ENCODE results near the gene ZMYND15.
A peak's percentile ranks its signal among the peaks of the same experiment; 100 is the strongest.

Gene ZMYND15

DNA sequence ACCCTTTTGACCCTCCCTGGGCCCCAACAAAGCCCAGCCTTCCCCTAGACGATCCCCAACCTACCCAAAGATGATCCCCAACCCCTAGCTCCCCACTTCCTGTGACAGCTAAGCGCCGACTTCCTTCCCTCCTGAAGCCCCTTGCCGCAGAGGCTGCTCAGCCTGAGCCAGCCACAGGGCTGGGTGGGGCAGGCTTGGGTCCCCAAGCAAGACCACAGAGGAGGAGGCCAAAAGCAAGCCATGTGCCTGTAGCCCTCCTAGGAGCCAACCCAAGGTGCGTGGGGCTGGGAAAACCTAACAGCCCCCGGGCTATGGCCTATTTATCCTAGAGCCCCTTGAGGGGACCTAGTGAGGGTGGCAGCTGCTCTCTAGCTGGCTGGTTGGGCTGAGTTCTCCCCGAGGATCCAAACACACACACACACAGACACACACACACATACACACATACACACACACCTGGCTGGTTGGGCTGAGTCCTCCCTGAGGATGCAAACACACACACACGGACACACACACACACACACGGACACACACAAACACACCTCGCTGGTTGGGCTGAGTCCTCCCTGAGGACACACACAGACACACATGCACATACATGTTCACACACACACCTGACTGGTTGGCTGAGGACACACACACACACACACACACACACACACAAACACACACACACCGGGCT, 24.4 kb upstream of the ZMYND15 start:
- CTCF ChIA-PET: interaction anchor here (1.6 to 2.4 kb wide), 2 partner anchors 10 to 17 kb away, joined by 9 to 11 read pairs; no protein-coding TSS in a partner anchor
- DNase-seq: peak; percentile 61 to 81 (median 75)
- peak overlapping the region in 1 of 2 experiments; percentile 23 for H3K27ac ChIP-seq (ENCODE audit: insufficient read depth in 1 of 2, low read depth in 1 of 2, low read length in 2 of 2, poor library complexity in 1 of 2, severe bottlenecking in 2 of 2)

DNA sequence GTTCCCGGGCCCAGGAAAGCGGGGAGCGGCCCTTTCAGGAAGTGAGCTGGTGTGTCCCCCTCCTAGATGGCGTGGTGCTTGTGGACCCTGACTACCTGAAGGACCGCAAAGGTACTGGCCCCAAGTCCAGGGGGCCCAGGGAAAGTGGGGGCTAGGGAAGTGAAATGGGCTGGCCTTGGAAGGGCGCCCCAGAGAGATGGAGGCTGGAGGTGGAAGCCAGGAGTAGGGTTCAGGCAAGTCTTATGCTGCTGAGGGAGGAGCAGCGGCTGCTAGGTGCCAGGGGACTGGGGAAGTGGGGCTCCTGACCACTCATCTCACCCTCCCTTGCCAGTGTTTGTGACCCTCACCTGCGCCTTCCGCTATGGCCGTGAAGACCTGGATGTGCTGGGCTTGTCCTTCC, 23.6 kb upstream of the ZMYND15 start:
- Histone ChIP-seq H3K4me3 (ENCODE audit: control insufficient read depth in 1 of 7, extremely low read depth in 1 of 7, insufficient read depth in 4 of 7, low read depth in 2 of 7, low read length in 6 of 7) (peak overlapping the region in 1 of 7 experiments; percentile 21), H3K27ac (ENCODE audit: insufficient read depth in 1 of 2, low read depth in 1 of 2, low read length in 2 of 2, poor library complexity in 1 of 2, severe bottlenecking in 2 of 2) (no peak overlapping the region), H3K9me3 (ENCODE audit: control extremely low read depth in 1 of 5, control insufficient read depth in 4 of 5, insufficient read depth in 2 of 5, low read depth in 1 of 5, low read length in 4 of 5) (no peaks in the 10 kb centered on the region), H3K27me3 (replicated peaks in 2 of 5; ENCODE audit: control insufficient read depth in 4 of 5, insufficient read depth in 5 of 5, low read length in 4 of 5) (no peaks in the 10 kb centered on the region), H3K4me1 (ENCODE audit: control extremely low read depth in 1 of 4, control insufficient read depth in 4 of 4, insufficient read depth in 4 of 4, low read length in 3 of 4) (peaks cover 9 to 64% (median 47%) of the 10 kb centered on the region in 4 experiments), H3K36me3 (ENCODE audit: control insufficient read depth in 4 of 4, insufficient read depth in 4 of 4, low read length in 3 of 4) (peaks cover 4 to 55% (median 41%) of the 10 kb centered on the region in 4 experiments)
- ChIA-PET POLR2A (no interaction called here), CTCF (interaction anchor here (0.8 to 1.6 kb wide), 2 partner anchors 10 to 74 kb away, joined by 3 to 9 read pairs; no protein-coding TSS in a partner anchor)
- DNase-seq: no peak
- 98% methylated on average over 9 of the region's 10 CpGs for WGBS (ENCODE audit: insufficient coverage)

More for the DNA sequence above, 24.4 kb upstream of the ZMYND15 start:
- Histone ChIP-seq H3K4me3 (ENCODE audit: control insufficient read depth in 1 of 7, extremely low read depth in 1 of 7, insufficient read depth in 4 of 7, low read depth in 2 of 7, low read length in 6 of 7) (peak overlapping the region in 6 of 7 experiments; percentile 8 to 64 (median 49)), H3K36me3 (ENCODE audit: control insufficient read depth in 4 of 4, insufficient read depth in 4 of 4, low read length in 3 of 4) (peaks cover 4 to 46% (median 34%) of the 10 kb centered on the region in 4 experiments), H3K9me3 (ENCODE audit: control extremely low read depth in 1 of 5, control insufficient read depth in 4 of 5, insufficient read depth in 2 of 5, low read depth in 1 of 5, low read length in 4 of 5) (no peaks in the 10 kb centered on the region), H3K27me3 (replicated peaks in 2 of 5; ENCODE audit: control insufficient read depth in 4 of 5, insufficient read depth in 5 of 5, low read length in 4 of 5) (no peaks in the 10 kb centered on the region), H3K4me1 (ENCODE audit: control extremely low read depth in 1 of 4, control insufficient read depth in 4 of 4, insufficient read depth in 4 of 4, low read length in 3 of 4) (peaks cover 9 to 68% (median 52%) of the 10 kb centered on the region in 4 experiments)
- POLR2A ChIA-PET: interaction anchor here (0.6 kb wide), 1 partner anchor 57 kb away, joined by 3 read pairs; no protein-coding TSS in a partner anchor
- WGBS (ENCODE audit: insufficient coverage): 4% methylated on average over 4 of the region's 11 CpGs

DNA sequence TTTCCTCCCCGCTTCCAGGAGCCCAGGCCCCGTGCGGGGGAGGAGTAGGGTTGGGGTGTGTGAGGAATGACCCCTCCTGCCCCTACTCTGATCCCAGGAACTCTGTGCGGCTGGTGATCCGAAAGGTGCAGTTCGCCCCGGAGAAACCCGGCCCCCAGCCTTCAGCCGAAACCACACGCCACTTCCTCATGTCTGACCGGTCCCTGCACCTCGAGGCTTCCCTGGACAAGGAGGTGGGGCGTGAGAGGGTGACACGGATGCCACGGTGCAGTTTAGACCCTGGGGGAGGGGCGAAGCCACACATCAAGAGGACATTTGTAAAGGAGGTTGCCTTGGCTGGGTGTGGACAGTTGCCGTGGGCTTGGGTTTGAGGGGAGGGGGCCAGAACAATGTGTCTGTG, 21.8 kb upstream of the ZMYND15 start:
- Histone ChIP-seq H3K4me1 (ENCODE audit: control extremely low read depth in 1 of 4, control insufficient read depth in 4 of 4, insufficient read depth in 4 of 4, low read length in 3 of 4) (peaks cover 2 to 47% (median 30%) of the 10 kb centered on the region in 4 experiments), H3K9me3 (ENCODE audit: control extremely low read depth in 1 of 5, control insufficient read depth in 4 of 5, insufficient read depth in 2 of 5, low read depth in 1 of 5, low read length in 4 of 5) (no peaks in the 10 kb centered on the region), H3K27me3 (replicated peaks in 2 of 5; ENCODE audit: control insufficient read depth in 4 of 5, insufficient read depth in 5 of 5, low read length in 4 of 5) (no peaks in the 10 kb centered on the region), H3K27ac (ENCODE audit: insufficient read depth in 1 of 2, low read depth in 1 of 2, low read length in 2 of 2, poor library complexity in 1 of 2, severe bottlenecking in 2 of 2) (no peak overlapping the region), H3K4me3 (ENCODE audit: control insufficient read depth in 1 of 7, extremely low read depth in 1 of 7, insufficient read depth in 4 of 7, low read depth in 2 of 7, low read length in 6 of 7) (no peak overlapping the region), H3K36me3 (ENCODE audit: control insufficient read depth in 4 of 4, insufficient read depth in 4 of 4, low read length in 3 of 4) (peaks cover 4 to 63% (median 46%) of the 10 kb centered on the region in 4 experiments)
- 97% methylated on average over 11 of the region's 17 CpGs for WGBS (ENCODE audit: insufficient coverage)
- no peak for DNase-seq
- POLR2A ChIA-PET: no interaction called here
- CTCF ChIA-PET: no interaction called here

DNA sequence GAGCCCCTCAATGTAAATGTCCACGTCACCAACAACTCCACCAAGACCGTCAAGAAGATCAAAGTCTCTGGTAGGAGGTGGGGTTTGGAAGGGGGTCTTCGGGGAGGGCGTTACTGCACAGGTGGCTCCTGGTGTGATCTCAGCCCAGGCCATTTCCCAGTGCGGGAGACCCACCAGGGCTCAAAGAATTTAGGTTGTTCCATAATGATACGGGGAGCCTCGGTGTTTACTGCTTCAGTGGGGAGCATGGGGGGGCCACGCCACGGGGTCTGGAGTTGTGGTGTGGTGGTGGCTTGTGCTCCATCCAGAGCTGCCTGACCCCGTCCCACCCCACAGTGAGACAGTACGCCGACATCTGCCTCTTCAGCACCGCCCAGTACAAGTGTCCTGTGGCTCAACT, 21.4 kb upstream of the ZMYND15 start:
- Histone ChIP-seq H3K27me3 (replicated peaks in 2 of 5; ENCODE audit: control insufficient read depth in 4 of 5, insufficient read depth in 5 of 5, low read length in 4 of 5) (no peaks in the 10 kb centered on the region), H3K4me3 (ENCODE audit: control insufficient read depth in 1 of 7, extremely low read depth in 1 of 7, insufficient read depth in 4 of 7, low read depth in 2 of 7, low read length in 6 of 7) (no peak overlapping the region), H3K36me3 (ENCODE audit: control insufficient read depth in 4 of 4, insufficient read depth in 4 of 4, low read length in 3 of 4) (peaks cover 4 to 63% (median 46%) of the 10 kb centered on the region in 4 experiments), H3K9me3 (ENCODE audit: control extremely low read depth in 1 of 5, control insufficient read depth in 4 of 5, insufficient read depth in 2 of 5, low read depth in 1 of 5, low read length in 4 of 5) (no peaks in the 10 kb centered on the region), H3K27ac (ENCODE audit: insufficient read depth in 1 of 2, low read depth in 1 of 2, low read length in 2 of 2, poor library complexity in 1 of 2, severe bottlenecking in 2 of 2) (no peak overlapping the region), H3K4me1 (ENCODE audit: control extremely low read depth in 1 of 4, control insufficient read depth in 4 of 4, insufficient read depth in 4 of 4, low read length in 3 of 4) (peaks cover 2 to 43% (median 28%) of the 10 kb centered on the region in 4 experiments)
- CTCF ChIA-PET: no interaction called here
- POLR2A ChIA-PET: no interaction called here
- DNase-seq: no peak
- WGBS (ENCODE audit: insufficient coverage): 92% methylated on average over 7 of the region's 13 CpGs

DNA sequence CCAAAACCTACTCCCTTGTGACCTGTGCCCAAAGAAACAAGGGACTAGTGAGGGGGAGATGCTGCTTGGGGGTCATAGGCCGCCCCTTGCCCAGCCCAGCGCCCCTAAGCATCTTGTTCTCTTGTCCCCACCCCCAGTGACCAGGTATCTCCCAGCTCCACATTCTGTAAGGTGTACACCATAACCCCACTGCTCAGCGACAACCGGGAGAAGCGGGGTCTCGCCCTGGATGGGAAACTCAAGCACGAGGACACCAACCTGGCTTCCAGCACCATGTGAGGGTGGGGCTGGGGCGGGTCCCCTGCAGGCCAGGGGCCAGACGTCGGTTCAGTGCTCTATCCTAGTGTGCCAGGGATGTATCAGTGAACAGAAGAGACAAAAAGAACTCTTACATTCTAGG, 20.5 kb upstream of the ZMYND15 start:
- Histone ChIP-seq H3K36me3 (ENCODE audit: control insufficient read depth in 4 of 4, insufficient read depth in 4 of 4, low read length in 3 of 4) (peaks cover 4 to 63% (median 46%) of the 10 kb centered on the region in 4 experiments), H3K27ac (ENCODE audit: insufficient read depth in 1 of 2, low read depth in 1 of 2, low read length in 2 of 2, poor library complexity in 1 of 2, severe bottlenecking in 2 of 2) (no peak overlapping the region), H3K4me1 (ENCODE audit: control extremely low read depth in 1 of 4, control insufficient read depth in 4 of 4, insufficient read depth in 4 of 4, low read length in 3 of 4) (peaks cover 0 to 35% (median 20%) of the 10 kb centered on the region in 4 experiments), H3K9me3 (ENCODE audit: control extremely low read depth in 1 of 5, control insufficient read depth in 4 of 5, insufficient read depth in 2 of 5, low read depth in 1 of 5, low read length in 4 of 5) (no peaks in the 10 kb centered on the region), H3K27me3 (replicated peaks in 2 of 5; ENCODE audit: control insufficient read depth in 4 of 5, insufficient read depth in 5 of 5, low read length in 4 of 5) (no peaks in the 10 kb centered on the region), H3K4me3 (ENCODE audit: control insufficient read depth in 1 of 7, extremely low read depth in 1 of 7, insufficient read depth in 4 of 7, low read depth in 2 of 7, low read length in 6 of 7) (no peak overlapping the region)
- ChIA-PET CTCF (no interaction called here), POLR2A (no interaction called here)
- DNase-seq: no peak
- 100% methylated on average over 5 of the region's 10 CpGs for WGBS (ENCODE audit: insufficient coverage)

DNA sequence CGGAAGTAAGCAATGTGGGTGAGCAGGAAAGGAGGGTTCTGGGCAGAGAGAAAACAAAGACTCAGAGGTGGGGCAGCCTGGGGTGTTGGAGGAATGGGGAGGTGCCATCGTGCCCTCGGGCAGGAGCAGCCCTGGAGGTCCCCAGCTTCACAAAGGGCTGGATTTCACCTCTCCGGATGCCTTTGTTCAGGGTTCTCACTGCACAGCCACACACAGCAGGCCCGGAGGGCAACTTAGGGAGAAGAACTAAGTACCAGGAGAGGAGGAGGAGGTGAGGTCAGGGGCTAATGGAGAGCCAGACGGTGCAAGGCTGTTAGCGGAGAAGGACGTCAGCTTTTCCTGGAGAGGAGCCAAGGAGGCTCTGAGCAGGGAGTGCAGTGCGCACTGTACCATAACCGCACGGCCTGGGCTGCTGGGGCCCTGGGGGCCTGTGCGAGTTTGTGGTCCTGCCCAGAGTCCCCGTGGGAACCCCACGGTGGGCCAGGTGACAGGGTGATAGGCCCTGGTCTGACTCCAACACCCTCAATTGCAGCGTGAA, 19.9 kb upstream of the ZMYND15 start:
- H3K4me3 ChIP-seq (ENCODE audit: control insufficient read depth in 1 of 7, extremely low read depth in 1 of 7, insufficient read depth in 4 of 7, low read depth in 2 of 7, low read length in 6 of 7): no peak overlapping the region
- H3K27me3 ChIP-seq (replicated peaks in 2 of 5; ENCODE audit: control insufficient read depth in 4 of 5, insufficient read depth in 5 of 5, low read length in 4 of 5): no peaks in the 10 kb centered on the region
- peaks cover 0 to 30% (median 15%) of the 10 kb centered on the region in 4 experiments for H3K4me1 ChIP-seq (ENCODE audit: control extremely low read depth in 1 of 4, control insufficient read depth in 4 of 4, insufficient read depth in 4 of 4, low read length in 3 of 4)
- ChIA-PET POLR2A (no interaction called here), CTCF (no interaction called here)
- H3K27ac ChIP-seq (ENCODE audit: insufficient read depth in 1 of 2, low read depth in 1 of 2, low read length in 2 of 2, poor library complexity in 1 of 2, severe bottlenecking in 2 of 2): no peak overlapping the region
- WGBS (ENCODE audit: insufficient coverage): 95% methylated on average over 14 of the region's 15 CpGs
- H3K36me3 ChIP-seq (ENCODE audit: control insufficient read depth in 4 of 4, insufficient read depth in 4 of 4, low read length in 3 of 4): peaks cover 4 to 63% (median 46%) of the 10 kb centered on the region in 4 experiments
- H3K9me3 ChIP-seq (ENCODE audit: control extremely low read depth in 1 of 5, control insufficient read depth in 4 of 5, insufficient read depth in 2 of 5, low read depth in 1 of 5, low read length in 4 of 5): no peaks in the 10 kb centered on the region
- no peak for DNase-seq

DNA sequence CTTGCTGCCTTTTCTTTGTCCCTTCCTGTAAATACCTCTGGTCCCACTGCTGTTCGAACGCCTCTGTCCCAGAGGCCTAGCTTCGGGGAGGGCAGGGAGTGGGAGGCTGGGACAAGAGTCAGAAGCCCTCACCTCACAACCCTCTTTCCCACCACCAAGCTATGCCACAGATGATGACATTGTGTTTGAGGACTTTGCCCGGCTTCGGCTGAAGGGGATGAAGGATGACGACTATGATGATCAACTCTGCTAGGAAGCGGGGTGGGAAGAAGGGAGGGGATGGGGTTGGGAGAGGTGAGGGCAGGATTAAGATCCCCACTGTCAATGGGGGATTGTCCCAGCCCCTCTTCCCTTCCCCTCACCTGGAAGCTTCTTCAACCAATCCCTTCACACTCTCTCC, 18.8 kb upstream of the ZMYND15 start:
- 100% methylated on average over 3 of the region's 7 CpGs for WGBS (ENCODE audit: insufficient coverage)
- ChIA-PET CTCF (interaction anchor here (2.2 kb wide), 1 partner anchor 12 kb away, joined by 6 read pairs; no protein-coding TSS in a partner anchor), POLR2A (no interaction called here)
- no peak overlapping the region for H3K27ac ChIP-seq (ENCODE audit: insufficient read depth in 1 of 2, low read depth in 1 of 2, low read length in 2 of 2, poor library complexity in 1 of 2, severe bottlenecking in 2 of 2)
- no peaks in the 10 kb centered on the region for H3K9me3 ChIP-seq (ENCODE audit: control extremely low read depth in 1 of 5, control insufficient read depth in 4 of 5, insufficient read depth in 2 of 5, low read depth in 1 of 5, low read length in 4 of 5)
- H3K4me3 ChIP-seq (ENCODE audit: control insufficient read depth in 1 of 7, extremely low read depth in 1 of 7, insufficient read depth in 4 of 7, low read depth in 2 of 7, low read length in 6 of 7): no peak overlapping the region
- DNase-seq: no peak
- H3K36me3 ChIP-seq (ENCODE audit: control insufficient read depth in 4 of 4, insufficient read depth in 4 of 4, low read length in 3 of 4): peaks cover 4 to 60% (median 44%) of the 10 kb centered on the region in 4 experiments
- H3K4me1 ChIP-seq (ENCODE audit: control extremely low read depth in 1 of 4, control insufficient read depth in 4 of 4, insufficient read depth in 4 of 4, low read length in 3 of 4): peaks cover 0 to 20% (median 5%) of the 10 kb centered on the region in 4 experiments
- H3K27me3 ChIP-seq (replicated peaks in 2 of 5; ENCODE audit: control insufficient read depth in 4 of 5, insufficient read depth in 5 of 5, low read length in 4 of 5): no peaks in the 10 kb centered on the region

Data from common myeloid progenitor, CD34-positive (primary cell).